ENCODE measurements around the gene ZNF296. TPM values are rescaled to one million over a fixed set of nuclear protein-coding genes. Genes with fewer than 3 reads are reported as not detected.

Gene ZNF296
- 0.58 TPM for total RNA-seq

GRCh38 chr19:45076029-45076850 lies at the start of gene ZNF296:
Gene ZNF296, minus strand, starts transcription at chr19:45076478. Its CDS starts 105 bp downstream, at chr19:45076373.

GRCh38 chr19:45092747-45093678 lies 16.7 kb upstream of the ZNF296 start, which contains the start of gene PPP1R37:
Gene PPP1R37, plus strand, starts transcription at chr19:45093179. Its CDS starts 147 bp downstream, at chr19:45093326.

GRCh38 chr19:45079063-45079910 lies 3.0 kb upstream of the ZNF296 start, which contains the start of gene GEMIN7:
Gene GEMIN7, plus strand, starts transcription at chr19:45079260. Its CDS starts 10,855 bp downstream, at chr19:45090115.

GRCh38 chr19:45038931-45039893 lies 37.1 kb downstream of the ZNF296 start, which contains the start of gene CLASRP:
Gene CLASRP, plus strand, starts transcription at chr19:45039045. Its CDS starts 1,168 bp downstream, at chr19:45040213.

Small RNA genes within 50 kb of the gene (small RNA-seq; reads per million reads assigned to genes)
- not detected for gene RNU6-611P (ENCODE audit: low replicate concordance)

Other genes starting within 250 kb of the ZNF296 start
- gene NECTIN2, start 230.2 kb downstream of the ZNF296 start, total RNA-seq, result 119 TPM
- 36.9 TPM for gene TOMM40, start 185.2 kb downstream of the ZNF296 start, total RNA-seq
- 235 TPM for gene APOE, start 170.7 kb downstream of the ZNF296 start, total RNA-seq
- 3.5 TPM for gene APOC1, start 161.9 kb downstream of the ZNF296 start, total RNA-seq
- gene APOC4, start 134.2 kb downstream of the ZNF296 start, total RNA-seq, result not detected
- gene APOC2, start 130.4 kb downstream of the ZNF296 start, total RNA-seq, result 1.2 TPM
- gene CLPTM1, start 121.1 kb downstream of the ZNF296 start, total RNA-seq, result 92.5 TPM
- gene RELB, start 75.0 kb downstream of the ZNF296 start, total RNA-seq, result 14.4 TPM
- 30.4 TPM for gene CLASRP, start 37.4 kb downstream of the ZNF296 start, total RNA-seq
- 12.2 TPM for gene GEMIN7, start 2.8 kb upstream of the ZNF296 start, total RNA-seq
- 34.4 TPM for gene PPP1R37, start 16.7 kb upstream of the ZNF296 start, total RNA-seq
- 0.12 TPM for gene NKPD1, start 84.5 kb upstream of the ZNF296 start, total RNA-seq
- gene TRAPPC6A, start 101.8 kb upstream of the ZNF296 start, total RNA-seq, result 23.9 TPM
- 6.9 TPM for gene BLOC1S3, start 102.3 kb upstream of the ZNF296 start, total RNA-seq
- 27.9 TPM for gene EXOC3L2, start 168.9 kb upstream of the ZNF296 start, total RNA-seq
- gene MARK4, start 174.8 kb upstream of the ZNF296 start, total RNA-seq, result 29.3 TPM
- 1,004 TPM for gene CKM, start 246.4 kb upstream of the ZNF296 start, total RNA-seq